ENCODE results near the gene SH3RF3.
A peak's percentile ranks its signal among the peaks of the same experiment; 100 is the strongest.

The SH3RF3 gene

GRCh38 chr2:109383505-109384307 lies 254.7 kb downstream of the SH3RF3 start:
- H3K27me3 ChIP-seq (replicated peaks in 2 of 5; ENCODE audit: control insufficient read depth in 4 of 5, insufficient read depth in 5 of 5, low read length in 4 of 5), result no peaks in the 10 kb centered on the region
- CTCF ChIA-PET, result no interaction called here

GRCh38 chr2:109384308-109385271 lies 255.6 kb downstream of the SH3RF3 start:
- CTCF ChIA-PET, result interaction anchor here (3.3 kb wide), 1 partner anchor 125 kb away, joined by 8 read pairs; no protein-coding TSS in a partner anchor
- no peak for DNase-seq
- no peak overlapping the region for H3K27ac ChIP-seq (ENCODE audit: insufficient read depth in 1 of 2, low read depth in 1 of 2, low read length in 2 of 2, poor library complexity in 1 of 2, severe bottlenecking in 2 of 2)
- no peaks in the 10 kb centered on the region for H3K36me3 ChIP-seq (ENCODE audit: control insufficient read depth in 4 of 4, insufficient read depth in 4 of 4, low read length in 3 of 4)
- POLR2A ChIA-PET, result no interaction called here
- 97% methylated on average over 14 of the region's 18 CpGs for WGBS (ENCODE audit: insufficient coverage)
- peaks cover 0 to 2% (median 0%) of the 10 kb centered on the region in 4 experiments for H3K4me1 ChIP-seq (ENCODE audit: control extremely low read depth in 1 of 4, control insufficient read depth in 4 of 4, insufficient read depth in 4 of 4, low read length in 3 of 4)
- H3K4me3 ChIP-seq (ENCODE audit: control insufficient read depth in 1 of 7, extremely low read depth in 1 of 7, insufficient read depth in 4 of 7, low read depth in 2 of 7, low read length in 6 of 7), result no peak overlapping the region
- H3K9me3 ChIP-seq (ENCODE audit: control extremely low read depth in 1 of 5, control insufficient read depth in 4 of 5, insufficient read depth in 2 of 5, low read depth in 1 of 5, low read length in 4 of 5), result no peaks in the 10 kb centered on the region
- H3K27me3 ChIP-seq (replicated peaks in 2 of 5; ENCODE audit: control insufficient read depth in 4 of 5, insufficient read depth in 5 of 5, low read length in 4 of 5), result no peaks in the 10 kb centered on the region

More at GRCh38 chr2:109383505-109384307, 254.7 kb downstream of the SH3RF3 start:
- no peak overlapping the region for H3K4me3 ChIP-seq (ENCODE audit: control insufficient read depth in 1 of 7, extremely low read depth in 1 of 7, insufficient read depth in 4 of 7, low read depth in 2 of 7, low read length in 6 of 7)
- POLR2A ChIA-PET, result no interaction called here
- H3K4me1 ChIP-seq (ENCODE audit: control extremely low read depth in 1 of 4, control insufficient read depth in 4 of 4, insufficient read depth in 4 of 4, low read length in 3 of 4), result peaks cover 0 to 2% (median 0%) of the 10 kb centered on the region in 4 experiments
- DNase-seq, result no peak
- no peaks in the 10 kb centered on the region for H3K9me3 ChIP-seq (ENCODE audit: control extremely low read depth in 1 of 5, control insufficient read depth in 4 of 5, insufficient read depth in 2 of 5, low read depth in 1 of 5, low read length in 4 of 5)
- H3K27ac ChIP-seq (ENCODE audit: insufficient read depth in 1 of 2, low read depth in 1 of 2, low read length in 2 of 2, poor library complexity in 1 of 2, severe bottlenecking in 2 of 2), result no peak overlapping the region
- no peaks in the 10 kb centered on the region for H3K36me3 ChIP-seq (ENCODE audit: control insufficient read depth in 4 of 4, insufficient read depth in 4 of 4, low read length in 3 of 4)
- 98% methylated on average over 16 of the region's 19 CpGs for WGBS (ENCODE audit: insufficient coverage)

- H3K4me3 ChIP-seq (ENCODE audit: control insufficient read depth in 1 of 7, extremely low read depth in 1 of 7, insufficient read depth in 4 of 7, low read depth in 2 of 7, low read length in 6 of 7), result no peak overlapping the region
- DNase-seq, result no peak
- CTCF ChIA-PET, result interaction anchor here (1.4 to 3.3 kb wide), 2 partner anchors 125 to 259 kb away, joined by 3 to 8 read pairs; no protein-coding TSS in a partner anchor
- peaks cover 0 to 2% (median 0%) of the 10 kb centered on the region in 4 experiments for H3K4me1 ChIP-seq (ENCODE audit: control extremely low read depth in 1 of 4, control insufficient read depth in 4 of 4, insufficient read depth in 4 of 4, low read length in 3 of 4)
- no peaks in the 10 kb centered on the region for H3K36me3 ChIP-seq (ENCODE audit: control insufficient read depth in 4 of 4, insufficient read depth in 4 of 4, low read length in 3 of 4)
- no peak overlapping the region for H3K27ac ChIP-seq (ENCODE audit: insufficient read depth in 1 of 2, low read depth in 1 of 2, low read length in 2 of 2, poor library complexity in 1 of 2, severe bottlenecking in 2 of 2)
- POLR2A ChIA-PET, result no interaction called here
- no peaks in the 10 kb centered on the region for H3K27me3 ChIP-seq (replicated peaks in 2 of 5; ENCODE audit: control insufficient read depth in 4 of 5, insufficient read depth in 5 of 5, low read length in 4 of 5)
- H3K9me3 ChIP-seq (ENCODE audit: control extremely low read depth in 1 of 5, control insufficient read depth in 4 of 5, insufficient read depth in 2 of 5, low read depth in 1 of 5, low read length in 4 of 5), result no peaks in the 10 kb centered on the region
- WGBS (ENCODE audit: insufficient coverage), result 74% methylated on average over 4 of the region's 4 CpGs
These were observed 256.5 kb downstream of the SH3RF3 start for GRCh38 chr2:109385506-109385905.

GRCh38 chr2:109386004-109386695 lies 257.1 kb downstream of the SH3RF3 start:
- Histone ChIP-seq H3K27ac (ENCODE audit: insufficient read depth in 1 of 2, low read depth in 1 of 2, low read length in 2 of 2, poor library complexity in 1 of 2, severe bottlenecking in 2 of 2) (no peak overlapping the region), H3K4me3 (ENCODE audit: control insufficient read depth in 1 of 7, extremely low read depth in 1 of 7, insufficient read depth in 4 of 7, low read depth in 2 of 7, low read length in 6 of 7) (no peak overlapping the region), H3K4me1 (ENCODE audit: control extremely low read depth in 1 of 4, control insufficient read depth in 4 of 4, insufficient read depth in 4 of 4, low read length in 3 of 4) (peaks cover 0 to 2% (median 0%) of the 10 kb centered on the region in 4 experiments), H3K36me3 (ENCODE audit: control insufficient read depth in 4 of 4, insufficient read depth in 4 of 4, low read length in 3 of 4) (no peaks in the 10 kb centered on the region), H3K27me3 (replicated peaks in 2 of 5; ENCODE audit: control insufficient read depth in 4 of 5, insufficient read depth in 5 of 5, low read length in 4 of 5) (no peaks in the 10 kb centered on the region), H3K9me3 (ENCODE audit: control extremely low read depth in 1 of 5, control insufficient read depth in 4 of 5, insufficient read depth in 2 of 5, low read depth in 1 of 5, low read length in 4 of 5) (no peaks in the 10 kb centered on the region)
- CTCF ChIA-PET, result interaction anchor here (0.7 to 3.3 kb wide), 3 partner anchors 124 to 260 kb away, joined by 3 to 8 read pairs (median 3); no protein-coding TSS in a partner anchor
- POLR2A ChIA-PET, result no interaction called here
- WGBS (ENCODE audit: insufficient coverage), result 98% methylated on average over 11 of the region's 11 CpGs
- DNase-seq, result peak in 2 of 3 donors; percentile 11 to 24

- POLR2A ChIA-PET, result no interaction called here
- no peak overlapping the region for H3K27ac ChIP-seq (ENCODE audit: insufficient read depth in 1 of 2, low read depth in 1 of 2, low read length in 2 of 2, poor library complexity in 1 of 2, severe bottlenecking in 2 of 2)
These were observed 258.3 kb downstream of the SH3RF3 start for GRCh38 chr2:109387221-109387735.

GRCh38 chr2:109387778-109388469 lies 258.9 kb downstream of the SH3RF3 start:
- H3K4me3 ChIP-seq (ENCODE audit: control insufficient read depth in 1 of 7, extremely low read depth in 1 of 7, insufficient read depth in 4 of 7, low read depth in 2 of 7, low read length in 6 of 7), result no peak overlapping the region
- H3K4me1 ChIP-seq (ENCODE audit: control extremely low read depth in 1 of 4, control insufficient read depth in 4 of 4, insufficient read depth in 4 of 4, low read length in 3 of 4), result peaks cover 0 to 2% (median 0%) of the 10 kb centered on the region in 4 experiments
- ChIA-PET POLR2A (no interaction called here), CTCF (interaction anchor here (3.3 kb wide), 1 partner anchor 122 kb away, joined by 8 read pairs; no protein-coding TSS in a partner anchor)
- H3K27ac ChIP-seq (ENCODE audit: insufficient read depth in 1 of 2, low read depth in 1 of 2, low read length in 2 of 2, poor library complexity in 1 of 2, severe bottlenecking in 2 of 2), result no peak overlapping the region
- H3K27me3 ChIP-seq (replicated peaks in 2 of 5; ENCODE audit: control insufficient read depth in 4 of 5, insufficient read depth in 5 of 5, low read length in 4 of 5), result no peaks in the 10 kb centered on the region
- no peak for DNase-seq
- 100% methylated on average over 3 of the region's 8 CpGs for WGBS (ENCODE audit: insufficient coverage)
- H3K9me3 ChIP-seq (ENCODE audit: control extremely low read depth in 1 of 5, control insufficient read depth in 4 of 5, insufficient read depth in 2 of 5, low read depth in 1 of 5, low read length in 4 of 5), result no peaks in the 10 kb centered on the region
- H3K36me3 ChIP-seq (ENCODE audit: control insufficient read depth in 4 of 4, insufficient read depth in 4 of 4, low read length in 3 of 4), result no peaks in the 10 kb centered on the region

More at GRCh38 chr2:109387221-109387735, 258.3 kb downstream of the SH3RF3 start:
- DNase-seq, result no peak
- H3K4me1 ChIP-seq (ENCODE audit: control extremely low read depth in 1 of 4, control insufficient read depth in 4 of 4, insufficient read depth in 4 of 4, low read length in 3 of 4), result peaks cover 0 to 2% (median 0%) of the 10 kb centered on the region in 4 experiments
- 94% methylated on average over 2 of the region's 4 CpGs for WGBS (ENCODE audit: insufficient coverage)
- H3K36me3 ChIP-seq (ENCODE audit: control insufficient read depth in 4 of 4, insufficient read depth in 4 of 4, low read length in 3 of 4), result no peaks in the 10 kb centered on the region
- H3K4me3 ChIP-seq (ENCODE audit: control insufficient read depth in 1 of 7, extremely low read depth in 1 of 7, insufficient read depth in 4 of 7, low read depth in 2 of 7, low read length in 6 of 7), result no peak overlapping the region
- H3K9me3 ChIP-seq (ENCODE audit: control extremely low read depth in 1 of 5, control insufficient read depth in 4 of 5, insufficient read depth in 2 of 5, low read depth in 1 of 5, low read length in 4 of 5), result no peaks in the 10 kb centered on the region
- CTCF ChIA-PET, result interaction anchor here (3.3 kb wide), 1 partner anchor 123 kb away, joined by 8 read pairs; no protein-coding TSS in a partner anchor
- H3K27me3 ChIP-seq (replicated peaks in 2 of 5; ENCODE audit: control insufficient read depth in 4 of 5, insufficient read depth in 5 of 5, low read length in 4 of 5), result no peaks in the 10 kb centered on the region

Measured in common myeloid progenitor, CD34-positive (primary cell).